Esophagus muscularis mucosa (tissue), 4 donors: ENCODE results near the gene IKZF3. TPM values are rescaled to one million over a fixed set of nuclear protein-coding genes. Genes with fewer than 3 reads are reported as not detected.

ENCODE experiments used
- DNase-seq: peaks from one replicate; pipeline ENCODE4 v3.0.0-alpha.2; 2017; ENCODE audit errors: extremely low spot score
- H3K27ac ChIP-seq, 4 donors: fragments of 200-600 bp; sonication (generic); replicated peaks in 1 of 4; 1 replicate in 3 of 4; 2 replicates in 1 of 4; pipeline ENCODE4 v1.5.1; 2016 to 2019; ENCODE audit warnings: mild to moderate bottlenecking in 1 of 4
- H3K27me3 ChIP-seq, 4 donors: fragments of 200-600 bp; sonication (generic); one replicate each; pipeline versions ENCODE4 v1.5.1 to v1.6.0; 2016 to 2019
- H3K36me3 ChIP-seq, 4 donors: fragments of 200-600 bp; sonication (generic); one replicate each; pipeline ENCODE4 v1.5.1; 2016 to 2019
- H3K4me1 ChIP-seq, 4 donors: fragments of 200-600 bp; sonication (generic); one replicate each; pipeline ENCODE4 v1.5.1; 2016 to 2019
- H3K4me3 ChIP-seq, 4 donors: fragments of 200-600 bp; sonication (generic); 1 replicate in 2 of 4; 2 replicates in 2 of 4; pipeline ENCODE4 v1.5.1; 2016 to 2019; ENCODE audit warnings: mild to moderate bottlenecking in 4 of 4, moderate library complexity in 1 of 4
- H3K9me3 ChIP-seq, 4 donors: fragments of 200-600 bp; sonication (generic); 1 replicate in 3 of 4; 2 replicates in 1 of 4; pipeline ENCODE4 v1.5.1; 2016 to 2019
- EP300 ChIP-seq: sonication (generic); formaldehyde crosslinking; IDR thresholded peaks from one replicate; pipeline ENCODE4 v1.6.1; 2017; ENCODE audit warnings: antibody characterized with exemption
- POLR2A ChIP-seq: fragments of 450-650 bp; IDR thresholded peaks from one replicate; pipeline ENCODE4 v1.6.1; 2017; ENCODE audit warnings: antibody characterized with exemption, moderate library complexity, mild to moderate bottlenecking, low read depth
- POLR2AphosphoS5 ChIP-seq, 2 donors: sonication (generic); formaldehyde crosslinking; IDR thresholded peaks; one replicate each; pipeline ENCODE4 v1.6.1; 2017; ENCODE audit warnings: antibody characterized with exemption in 2 of 2
- WGBS: methylation state at CpG from one replicate; pipeline ENCODE4 v1.1.5; 2018; 5-methylcytosine and 5-hydroxymethylcytosine counted together
- intact Hi-C: fragments of 100-400 bp; cut with DNase I; formaldehyde crosslinking; loops from one replicate; pipeline ENCODE4 v1.15.1; 2023
- total RNA-seq, 4 donors: library from RNA; depleted of rRNA; stranded (reverse); fragments of >200 nt; gene quantifications; one replicate each; pipeline versions ENCODE4 v1.1.0 to v1.2.1, GENCODE V29; 2016
- TF ChIP-seq, protein P1 (sequence below), 3 experiments: fragments of 200-600 bp in 2 of 3; fragments of 450-650 bp in 1 of 3; sonication (generic) in 2 of 3; IDR thresholded peaks; one replicate each; pipeline ENCODE4 v1.5.1; 2017 to 2019; ENCODE audit warnings: antibody characterized with exemption in 3 of 3, mild to moderate bottlenecking in 2 of 3, moderate library complexity in 1 of 3

Gene IKZF3
- total RNA-seq, 4 donors from 2014 or later, result 0.83 to 3.8 (median 1.3) TPM

GRCh38 chr17:39740357-39741111 lies 123.6 kb downstream of the IKZF3 start:
- no peak for DNase-seq
- Histone ChIP-seq H3K4me3 (peak overlapping the region in 1 of 4 donors; percentile 52), H3K27ac (no peak overlapping the region), H3K27me3 (peaks cover 10 to 97% (median 39%) of the 10 kb centered on the region in 4 donors), H3K9me3 (no peaks in the 10 kb centered on the region), H3K4me1 (peaks cover 29 to 34% (median 33%) of the 10 kb centered on the region in 4 donors), H3K36me3 (no peaks in the 10 kb centered on the region)
- TF ChIP-seq EP300 (no peak), POLR2A (no peak)
- intact Hi-C loops, result no loop called here
- 67% methylated on average over 10 of the region's 16 CpGs for WGBS

DNA sequence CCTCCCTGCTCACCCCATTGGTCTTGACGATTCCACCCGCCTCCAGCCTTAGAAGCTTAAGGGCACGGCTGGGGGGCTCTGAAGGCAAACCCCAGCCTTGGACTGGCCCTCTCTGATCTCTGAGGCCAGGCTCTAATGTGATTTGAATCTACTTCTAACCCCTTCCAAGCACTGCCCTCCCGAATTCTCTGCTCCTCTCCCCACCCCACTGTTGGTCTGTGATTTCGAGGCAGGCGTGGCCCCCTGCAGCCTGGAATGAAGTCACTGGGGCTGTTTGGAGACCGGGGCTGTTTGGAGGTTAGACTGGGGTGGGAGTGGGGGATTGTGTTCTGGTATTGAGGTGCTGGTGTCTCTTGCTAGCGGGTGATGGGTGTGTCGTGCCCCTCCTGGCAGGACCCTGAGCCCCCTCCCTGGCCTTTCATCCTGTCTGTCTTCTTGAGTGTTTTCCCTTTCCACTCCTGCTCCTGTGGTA lies 124.2 kb downstream of the IKZF3 start:
- WGBS, result 43% methylated on average over 8 of the region's 9 CpGs
- TF ChIP-seq, protein P1, sequence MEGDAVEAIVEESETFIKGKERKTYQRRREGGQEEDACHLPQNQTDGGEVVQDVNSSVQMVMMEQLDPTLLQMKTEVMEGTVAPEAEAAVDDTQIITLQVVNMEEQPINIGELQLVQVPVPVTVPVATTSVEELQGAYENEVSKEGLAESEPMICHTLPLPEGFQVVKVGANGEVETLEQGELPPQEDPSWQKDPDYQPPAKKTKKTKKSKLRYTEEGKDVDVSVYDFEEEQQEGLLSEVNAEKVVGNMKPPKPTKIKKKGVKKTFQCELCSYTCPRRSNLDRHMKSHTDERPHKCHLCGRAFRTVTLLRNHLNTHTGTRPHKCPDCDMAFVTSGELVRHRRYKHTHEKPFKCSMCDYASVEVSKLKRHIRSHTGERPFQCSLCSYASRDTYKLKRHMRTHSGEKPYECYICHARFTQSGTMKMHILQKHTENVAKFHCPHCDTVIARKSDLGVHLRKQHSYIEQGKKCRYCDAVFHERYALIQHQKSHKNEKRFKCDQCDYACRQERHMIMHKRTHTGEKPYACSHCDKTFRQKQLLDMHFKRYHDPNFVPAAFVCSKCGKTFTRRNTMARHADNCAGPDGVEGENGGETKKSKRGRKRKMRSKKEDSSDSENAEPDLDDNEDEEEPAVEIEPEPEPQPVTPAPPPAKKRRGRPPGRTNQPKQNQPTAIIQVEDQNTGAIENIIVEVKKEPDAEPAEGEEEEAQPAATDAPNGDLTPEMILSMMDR (IDR thresholded peaks at IDR 0.05), result no peak
- TF ChIP-seq POLR2A, result no peak
- no peak for TF ChIP-seq POLR2AphosphoS5 (IDR thresholded peaks at IDR 0.05)
- no peak for TF ChIP-seq EP300
- peaks cover 10 to 97% (median 39%) of the 10 kb centered on the region in 4 donors for H3K27me3 ChIP-seq

GRCh38 chr17:39738983-39739884 lies 124.9 kb downstream of the IKZF3 start:
- no peaks in the 10 kb centered on the region for H3K9me3 ChIP-seq
- intact Hi-C loops, result no loop called here
- H3K27me3 ChIP-seq, result peaks cover 10 to 92% (median 39%) of the 10 kb centered on the region in 4 donors
- DNase-seq, result no peak
- TF ChIP-seq, protein P1 (IDR thresholded peaks at IDR 0.05), result no peak
- TF ChIP-seq POLR2A (no peak), POLR2AphosphoS5 (IDR thresholded peaks at IDR 0.05) (no peak), EP300 (no peak)
- no peaks in the 10 kb centered on the region for H3K36me3 ChIP-seq
- H3K27ac ChIP-seq, result peak overlapping the region in 1 of 4 donors; percentile 24
- H3K4me3 ChIP-seq, result peak overlapping the region; percentile 34 to 52 (median 38)
- peaks cover 29 to 34% (median 33%) of the 10 kb centered on the region in 4 donors for H3K4me1 ChIP-seq
- WGBS, result 17% methylated on average over 27 of the region's 32 CpGs

More for the DNA sequence above, 124.2 kb downstream of the IKZF3 start:
- Histone ChIP-seq H3K9me3 (no peaks in the 10 kb centered on the region), H3K27ac (peak overlapping the region in 1 of 4 donors; percentile 24), H3K4me1 (peaks cover 29 to 34% (median 33%) of the 10 kb centered on the region in 4 donors), H3K36me3 (no peaks in the 10 kb centered on the region), H3K4me3 (peak overlapping the region; percentile 34 to 52 (median 38))
- DNase-seq, result no peak
- intact Hi-C loops, result no loop called here

- DNase-seq, result no peak
- Histone ChIP-seq H3K9me3 (no peaks in the 10 kb centered on the region), H3K4me1 (peaks cover 29 to 34% (median 33%) of the 10 kb centered on the region in 4 donors), H3K27me3 (peaks cover 10 to 87% (median 39%) of the 10 kb centered on the region in 4 donors), H3K27ac (no peak overlapping the region), H3K36me3 (no peaks in the 10 kb centered on the region), H3K4me3 (peak overlapping the region; percentile 34 to 52 (median 38))
- WGBS, result 2% methylated on average over 12 of the region's 13 CpGs
- intact Hi-C loops, result no loop called here
- TF ChIP-seq POLR2A (no peak), POLR2AphosphoS5 (IDR thresholded peaks at IDR 0.05) (no peak), EP300 (no peak)
- TF ChIP-seq, protein P1 (IDR thresholded peaks at IDR 0.05), result no peak
Observed at GRCh38 chr17:39738568-39738901, 125.6 kb downstream of the IKZF3 start.
